K562 (cell line): Measurements from ENCODE around the gene BCL2L13. TPM values are rescaled to one million over a fixed set of nuclear protein-coding genes. Genes with fewer than 3 reads are reported as not detected.

Experiments
- BCOR ChIP-seq: fragments of 450-650 bp; IDR thresholded peaks from 2 replicates; pipeline ENCODE4 v1.6.1; 2016
- CREB3L1 ChIP-seq: fragments of 450-650 bp; IDR thresholded peaks from 2 replicates; pipeline ENCODE4 v1.6.1; 2014; ENCODE audit warnings: low read depth, mild to moderate bottlenecking, moderate library complexity, borderline replicate concordance
- ESRRA ChIP-seq: fragments of 450-650 bp; IDR thresholded peaks from 2 replicates; pipeline ENCODE4 v1.6.1; 2014; ENCODE audit warnings: low read depth, mild to moderate bottlenecking, moderate library complexity, borderline replicate concordance
- FOXK2 ChIP-seq, 2 experiments: fragments of 450-650 bp; IDR thresholded peaks in 1 of 2; conservative IDR thresholded peaks in 1 of 2; 2 replicates each; pipeline ENCODE4 v1.6.1; 2016; ENCODE audit warnings: low read depth in 2 of 2, mild to moderate bottlenecking in 1 of 2
- FOXM1 ChIP-seq, 2 experiments: fragments of 450-650 bp in 1 of 2; sonication (generic) in 1 of 2; formaldehyde crosslinking in 1 of 2; IDR thresholded peaks; 2 replicates each; pipeline versions ENCODE4 v1.6.1 to v1.9.0; 2017 to 2022; ENCODE audit warnings: low read depth in 2 of 2, mild to moderate bottlenecking in 2 of 2, missing genetic modification reagents in 1 of 2, moderate library complexity in 1 of 2
- MED1 ChIP-seq: sonication (generic); formaldehyde crosslinking; IDR thresholded peaks from 2 replicates; pipeline ENCODE4 v1.8.1; 2023; ENCODE audit warnings: missing genetic modification reagents, borderline replicate concordance
- NFE2 ChIP-seq: IDR thresholded peaks from 2 replicates; pipeline ENCODE4 v1.6.1; 2014; ENCODE audit warnings: antibody characterized with exemption, low read depth
- PHF21A ChIP-seq: fragments of 450-650 bp; IDR thresholded peaks from 2 replicates; pipeline ENCODE4 v1.6.1; 2017; ENCODE audit warnings: low read depth, borderline replicate concordance
- PYGO2 ChIP-seq: fragments of 450-650 bp; IDR thresholded peaks from 2 replicates; pipeline ENCODE4 v1.6.1; 2016; ENCODE audit warnings: mild to moderate bottlenecking, missing genetic modification characterization, moderate library complexity, missing compliant biosample characterization
- TAF9B ChIP-seq: fragments of 450-650 bp; IDR thresholded peaks from 2 replicates; pipeline ENCODE4 v1.6.1; 2018; ENCODE audit warnings: mild to moderate bottlenecking; ENCODE audit not compliant: partially characterized antibody
- THRAP3 ChIP-seq: fragments of 450-650 bp; IDR thresholded peaks from 2 replicates; pipeline ENCODE4 v1.6.1; 2016; ENCODE audit warnings: mild to moderate bottlenecking, inconsistent platforms, borderline replicate concordance
- ZBED1 ChIP-seq: IDR thresholded peaks from 2 replicates; pipeline ENCODE4 v1.6.1; 2014
- ZBTB7A ChIP-seq: IDR thresholded peaks from 2 replicates; pipeline ENCODE4 v1.6.1; 2011; ENCODE audit warnings: low read depth, mild to moderate bottlenecking, low read length, moderate library complexity, borderline replicate concordance; ENCODE audit not compliant: control insufficient read depth
- ZFP36 ChIP-seq: fragments of 150-350 bp; IDR thresholded peaks from 2 replicates; pipeline ENCODE4 v1.6.1; 2018; ENCODE audit warnings: low read length, low read depth; ENCODE audit not compliant: partially characterized antibody
- ZNF133 ChIP-seq: fragments of 250-450 bp; sonication (Bioruptor Pico); IDR thresholded peaks from 2 replicates; pipeline ENCODE4 v1.4.0; 2020; ENCODE audit warnings: mild to moderate bottlenecking
- ZNF174 ChIP-seq: fragments of 250-450 bp; sonication (Bioruptor Pico); IDR thresholded peaks from 2 replicates; pipeline ENCODE4 v1.4.0; 2020; ENCODE audit warnings: mild to moderate bottlenecking
- ZNF3 ChIP-seq: fragments of 250-450 bp; sonication (Bioruptor Pico); IDR thresholded peaks from 2 replicates; pipeline ENCODE4 v1.5.0; 2021; ENCODE audit warnings: mild to moderate bottlenecking, moderate library complexity
- ZNF740 ChIP-seq, 3 experiments: fragments of 200-800 bp in 1 of 3; sonication (Bioruptor generic) in 1 of 3; sonication (generic) in 1 of 3; formaldehyde crosslinking in 1 of 3; IDR thresholded peaks; 2 replicates each; pipeline versions ENCODE4 v1.6.1 to v1.8.0; 2016 to 2022; ENCODE audit warnings: mild to moderate bottlenecking in 2 of 3, missing compliant biosample characterization in 2 of 3, missing genetic modification characterization in 2 of 3, missing genetic modification reagents in 1 of 3
- polyA plus RNA-seq, 8 experiments: library from polyadenylated mRNA; depleted of rRNA in 4 of 8; stranded (reverse) in 5 of 8; unstranded in 3 of 8; fragments of >200 nt; fragmentation: Nextera tagmentation in 2 of 8; fragmentation: Illumina TruSeq in 1 of 8; extraction: Ambion mirVana in 2 of 8; extraction: Trizol in 1 of 8; gene quantifications; 2 replicates each; pipeline versions ENCODE4 v1.2.1 to v1.2.3, GENCODE V29; 2011 to 2014; ENCODE audit warnings: inconsistent platforms in 1 of 8, missing spikeins in 1 of 8
- total RNA-seq, 7 experiments: library from RNA; depleted of rRNA in 6 of 7; stranded (reverse); fragments of >200 nt in 6 of 7; fragmentation: Illumina TruSeq in 2 of 7; extraction: Trizol in 2 of 7; gene quantifications; 2 replicates each; pipeline versions ENCODE4 v1.2.1 to v1.2.3, GENCODE V29; 2011 to 2021; ENCODE audit warnings: low replicate concordance in 1 of 7
- TF ChIP-seq, protein P1 (sequence below): fragments of 450-650 bp; IDR thresholded peaks from 2 replicates; pipeline ENCODE4 v1.6.1; 2018; ENCODE audit not compliant: partially characterized antibody
- TF ChIP-seq, protein P2 (sequence below): fragments of 450-650 bp; conservative IDR thresholded peaks from 2 replicates; pipeline ENCODE4 v1.6.1; 2016; ENCODE audit warnings: missing genetic modification characterization, low read depth, mild to moderate bottlenecking, missing compliant biosample characterization, moderate library complexity

Gene BCL2L13
- total and polyA plus RNA-seq, 9 of the 15 experiments (the other 6 are each of a cell fraction or from before 2014, with no cell fraction given), result 41.5 to 63.4 (median 56.5) TPM

DNA sequence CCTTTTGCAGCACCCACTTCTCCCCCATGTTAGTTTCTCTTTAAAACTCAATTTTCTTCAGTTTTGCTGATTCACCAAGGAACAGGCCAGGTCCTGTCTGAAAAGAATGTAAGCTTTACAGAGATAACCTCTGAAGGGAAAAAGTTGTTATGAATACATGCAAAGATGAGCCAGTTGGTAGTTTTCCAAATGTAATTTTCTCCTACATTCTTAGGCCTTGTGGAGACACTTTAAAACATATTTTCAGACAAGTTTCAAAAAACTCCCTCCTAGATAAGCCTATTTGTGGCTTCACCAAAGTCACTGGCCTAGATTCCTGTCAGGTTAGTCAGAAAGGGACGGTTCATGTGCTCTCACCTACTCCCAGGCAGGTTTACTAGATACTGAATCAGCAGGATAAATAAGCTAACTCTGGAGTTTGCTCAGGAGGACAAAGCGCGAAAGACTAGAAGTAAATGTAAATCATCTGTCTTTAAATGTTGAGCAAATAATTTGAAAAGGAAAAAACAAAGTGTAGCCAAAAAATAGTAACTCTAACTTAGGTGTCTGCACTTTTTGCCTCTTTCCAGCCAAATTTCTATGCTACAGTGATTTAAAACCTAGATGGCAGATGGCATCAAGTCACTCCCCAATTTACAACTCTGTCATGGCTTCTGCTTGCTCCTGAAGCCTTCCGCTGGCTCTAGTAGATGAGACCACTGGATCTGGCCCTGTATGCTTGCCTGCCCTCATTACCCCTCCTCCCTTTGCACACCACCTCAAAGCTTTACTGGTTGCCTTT, 5.2 kb upstream of the BCL2L13 start (continued):
- no peak for TF ChIP-seq ZBED1
- no peak for TF ChIP-seq BCOR
- TF ChIP-seq NFE2, result peak; percentile 98
- no peak for TF ChIP-seq ZFP36
- TF ChIP-seq ZNF740 (CRISPR knock-in tag; IDR thresholded peaks at IDR 0.05), result no peak
- no peak for TF ChIP-seq ZNF740 (tag; IDR thresholded peaks at IDR 0.05)
- peak; percentile 69 for TF ChIP-seq TAF9B
- TF ChIP-seq ZBTB7A, result no peak
- TF ChIP-seq ZNF133 (CRISPR knock-in tag), result no peak
- TF ChIP-seq, protein P1, sequence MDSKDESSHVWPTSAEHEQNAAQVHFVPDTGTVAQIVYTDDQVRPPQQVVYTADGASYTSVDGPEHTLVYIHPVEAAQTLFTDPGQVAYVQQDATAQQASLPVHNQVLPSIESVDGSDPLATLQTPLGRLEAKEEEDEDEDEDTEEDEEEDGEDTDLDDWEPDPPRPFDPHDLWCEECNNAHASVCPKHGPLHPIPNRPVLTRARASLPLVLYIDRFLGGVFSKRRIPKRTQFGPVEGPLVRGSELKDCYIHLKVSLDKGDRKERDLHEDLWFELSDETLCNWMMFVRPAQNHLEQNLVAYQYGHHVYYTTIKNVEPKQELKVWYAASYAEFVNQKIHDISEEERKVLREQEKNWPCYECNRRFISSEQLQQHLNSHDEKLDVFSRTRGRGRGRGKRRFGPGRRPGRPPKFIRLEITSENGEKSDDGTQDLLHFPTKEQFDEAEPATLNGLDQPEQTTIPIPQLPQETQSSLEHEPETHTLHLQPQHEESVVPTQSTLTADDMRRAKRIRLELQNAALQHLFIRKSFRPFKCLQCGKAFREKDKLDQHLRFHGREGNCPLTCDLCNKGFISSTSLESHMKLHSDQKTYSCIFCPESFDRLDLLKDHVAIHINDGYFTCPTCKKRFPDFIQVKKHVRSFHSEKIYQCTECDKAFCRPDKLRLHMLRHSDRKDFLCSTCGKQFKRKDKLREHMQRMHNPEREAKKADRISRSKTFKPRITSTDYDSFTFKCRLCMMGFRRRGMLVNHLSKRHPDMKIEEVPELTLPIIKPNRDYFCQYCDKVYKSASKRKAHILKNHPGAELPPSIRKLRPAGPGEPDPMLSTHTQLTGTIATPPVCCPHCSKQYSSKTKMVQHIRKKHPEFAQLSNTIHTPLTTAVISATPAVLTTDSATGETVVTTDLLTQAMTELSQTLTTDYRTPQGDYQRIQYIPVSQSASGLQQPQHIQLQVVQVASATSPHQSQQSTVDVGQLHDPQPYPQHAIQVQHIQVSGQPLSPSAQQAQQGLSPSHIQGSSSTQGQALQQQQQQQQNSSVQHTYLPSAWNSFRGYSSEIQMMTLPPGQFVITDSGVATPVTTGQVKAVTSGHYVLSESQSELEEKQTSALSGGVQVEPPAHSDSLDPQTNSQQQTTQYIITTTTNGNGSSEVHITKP, result peak; percentile 52
- TF ChIP-seq FOXK2 (conservative IDR thresholded peaks at IDR 0.05 in 1 of 2, IDR thresholded peaks at IDR 0.05 in 1 of 2; ENCODE audit: low read depth in 2 of 2), result peak; percentile 69 to 75; a peak in 3 of 4 replicates
- TF ChIP-seq PYGO2 (tag), result peak; percentile 26; the same call in 1 of the 2 replicates
- no peak for TF ChIP-seq MED1 (CRISPR knock-in tag)
- no peak for TF ChIP-seq ZNF3 (CRISPR knock-in tag)
- no peak for TF ChIP-seq CREB3L1
- peak; percentile 12; the same call in 1 of the 2 replicates for TF ChIP-seq ESRRA
- TF ChIP-seq THRAP3, result 0 out of 2 replicates have a peak, but pooled peaks have one; percentile 18
- TF ChIP-seq, protein P2, sequence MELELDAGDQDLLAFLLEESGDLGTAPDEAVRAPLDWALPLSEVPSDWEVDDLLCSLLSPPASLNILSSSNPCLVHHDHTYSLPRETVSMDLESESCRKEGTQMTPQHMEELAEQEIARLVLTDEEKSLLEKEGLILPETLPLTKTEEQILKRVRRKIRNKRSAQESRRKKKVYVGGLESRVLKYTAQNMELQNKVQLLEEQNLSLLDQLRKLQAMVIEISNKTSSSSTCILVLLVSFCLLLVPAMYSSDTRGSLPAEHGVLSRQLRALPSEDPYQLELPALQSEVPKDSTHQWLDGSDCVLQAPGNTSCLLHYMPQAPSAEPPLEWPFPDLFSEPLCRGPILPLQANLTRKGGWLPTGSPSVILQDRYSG, result peak; percentile 14
- 0 out of 2 replicates have a peak, but pooled peaks have one; percentile 32 for TF ChIP-seq PHF21A
- peak; percentile 3; the same call in 1 of the 2 replicates for TF ChIP-seq ZNF174 (CRISPR knock-in tag)
- peak; percentile 15; the same call in 1 of the 2 replicates for TF ChIP-seq FOXM1 (IDR thresholded peaks at IDR 0.05; ENCODE audit: low read depth)
- TF ChIP-seq FOXM1 (CRISPR knock-in tag; IDR thresholded peaks at IDR 0.05; ENCODE audit: low read depth), result no peak
